NB4 (cell line): Measurements from ENCODE around the gene PAF1.

ENCODE experiments used
- DNase-seq: peaks from one replicate; pipeline ENCODE4 v3.0.0; 2010; ENCODE audit warnings: low read depth
- H3K4me3 ChIP-seq: one replicate; pipeline ENCODE4 v1.5.1; 2011; ENCODE audit warnings: mild to moderate bottlenecking, low read depth, low read length, moderate library complexity
- MYC ChIP-seq: IDR thresholded peaks from 2 replicates; pipeline ENCODE4 v1.6.1; 2011; ENCODE audit warnings: low read depth, low read length
- POLR2A ChIP-seq: IDR thresholded peaks from 2 replicates; pipeline ENCODE4 v1.6.1; 2011; ENCODE audit warnings: mild to moderate bottlenecking; ENCODE audit not compliant: insufficient read length; ENCODE audit errors: extremely low read depth
- TF ChIP-seq, protein P1 (sequence below): IDR thresholded peaks from one replicate; pipeline ENCODE4 v1.5.1; 2012; ENCODE audit warnings: low read depth, low read length
- TF ChIP-seq, protein P2 (sequence below): IDR thresholded peaks from 2 replicates; pipeline ENCODE4 v1.6.1; 2011; ENCODE audit warnings: low read depth, low read length

The PAF1 gene

DNA sequence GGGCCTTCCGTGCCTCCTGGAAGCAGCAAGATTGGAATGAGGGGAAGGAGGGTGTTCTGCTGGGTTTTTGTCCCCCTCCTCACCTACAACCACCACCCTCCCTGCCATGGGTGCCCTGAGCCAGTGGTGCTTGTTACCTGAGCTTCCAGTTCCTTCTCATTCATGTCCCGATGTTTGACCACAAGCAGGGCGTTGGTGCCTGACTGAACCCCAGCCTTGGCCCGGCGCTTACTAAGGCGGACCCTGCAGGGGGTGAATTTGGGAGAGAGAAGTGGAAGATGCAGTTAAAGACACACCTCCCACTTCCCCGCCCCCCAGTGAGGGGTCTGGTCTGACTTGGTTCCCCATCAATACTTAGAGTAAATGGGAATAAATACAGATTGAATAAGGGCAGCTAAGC lies 4.3 kb downstream of the PAF1 start:
- no peak overlapping the region for H3K4me3 ChIP-seq
- no peak for TF ChIP-seq MYC
- TF ChIP-seq, protein P1, sequence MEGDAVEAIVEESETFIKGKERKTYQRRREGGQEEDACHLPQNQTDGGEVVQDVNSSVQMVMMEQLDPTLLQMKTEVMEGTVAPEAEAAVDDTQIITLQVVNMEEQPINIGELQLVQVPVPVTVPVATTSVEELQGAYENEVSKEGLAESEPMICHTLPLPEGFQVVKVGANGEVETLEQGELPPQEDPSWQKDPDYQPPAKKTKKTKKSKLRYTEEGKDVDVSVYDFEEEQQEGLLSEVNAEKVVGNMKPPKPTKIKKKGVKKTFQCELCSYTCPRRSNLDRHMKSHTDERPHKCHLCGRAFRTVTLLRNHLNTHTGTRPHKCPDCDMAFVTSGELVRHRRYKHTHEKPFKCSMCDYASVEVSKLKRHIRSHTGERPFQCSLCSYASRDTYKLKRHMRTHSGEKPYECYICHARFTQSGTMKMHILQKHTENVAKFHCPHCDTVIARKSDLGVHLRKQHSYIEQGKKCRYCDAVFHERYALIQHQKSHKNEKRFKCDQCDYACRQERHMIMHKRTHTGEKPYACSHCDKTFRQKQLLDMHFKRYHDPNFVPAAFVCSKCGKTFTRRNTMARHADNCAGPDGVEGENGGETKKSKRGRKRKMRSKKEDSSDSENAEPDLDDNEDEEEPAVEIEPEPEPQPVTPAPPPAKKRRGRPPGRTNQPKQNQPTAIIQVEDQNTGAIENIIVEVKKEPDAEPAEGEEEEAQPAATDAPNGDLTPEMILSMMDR, result no peak
- TF ChIP-seq, protein P2, sequence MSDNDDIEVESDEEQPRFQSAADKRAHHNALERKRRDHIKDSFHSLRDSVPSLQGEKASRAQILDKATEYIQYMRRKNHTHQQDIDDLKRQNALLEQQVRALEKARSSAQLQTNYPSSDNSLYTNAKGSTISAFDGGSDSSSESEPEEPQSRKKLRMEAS, result no peak
- no peak for TF ChIP-seq POLR2A
- DNase-seq, result no peak

DNA sequence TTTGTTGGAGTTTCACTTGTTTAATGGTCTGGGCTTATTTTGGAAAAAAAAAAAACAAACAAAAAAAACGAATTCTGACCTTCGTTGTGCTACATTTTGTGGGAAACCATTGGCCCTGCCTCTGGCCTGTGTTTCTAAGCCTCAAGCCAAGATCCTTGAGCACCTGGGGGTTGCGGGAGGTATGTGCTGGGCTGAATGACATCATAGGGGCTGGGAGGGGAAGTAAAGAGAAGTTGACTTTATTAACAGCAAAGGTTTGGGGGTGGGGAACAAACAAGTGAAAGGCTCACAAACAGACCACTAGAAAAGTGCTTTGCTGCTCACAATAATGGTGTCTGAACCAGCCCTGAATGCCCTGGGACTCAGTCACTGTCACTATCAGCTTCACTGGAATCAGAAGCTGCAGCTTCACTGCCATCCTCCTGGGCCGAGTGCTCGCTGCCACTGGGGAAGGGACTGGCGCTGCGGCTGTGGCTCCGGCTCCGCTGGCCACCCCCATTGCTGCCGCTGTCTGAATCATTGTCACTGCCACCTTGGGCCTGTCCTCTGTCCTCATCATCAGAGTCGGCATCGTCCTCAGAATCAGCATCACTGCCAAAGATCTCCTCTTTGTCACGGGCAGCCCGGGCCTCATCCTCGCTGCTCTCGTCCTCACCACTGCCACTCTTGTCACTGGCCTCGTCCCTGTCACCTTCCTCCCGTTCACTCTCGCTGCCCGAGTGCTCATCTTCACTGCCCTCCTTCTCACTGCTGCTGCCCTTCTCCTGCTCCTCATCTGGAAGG lies 5.1 kb downstream of the PAF1 start:
- no peak for DNase-seq

DNA sequence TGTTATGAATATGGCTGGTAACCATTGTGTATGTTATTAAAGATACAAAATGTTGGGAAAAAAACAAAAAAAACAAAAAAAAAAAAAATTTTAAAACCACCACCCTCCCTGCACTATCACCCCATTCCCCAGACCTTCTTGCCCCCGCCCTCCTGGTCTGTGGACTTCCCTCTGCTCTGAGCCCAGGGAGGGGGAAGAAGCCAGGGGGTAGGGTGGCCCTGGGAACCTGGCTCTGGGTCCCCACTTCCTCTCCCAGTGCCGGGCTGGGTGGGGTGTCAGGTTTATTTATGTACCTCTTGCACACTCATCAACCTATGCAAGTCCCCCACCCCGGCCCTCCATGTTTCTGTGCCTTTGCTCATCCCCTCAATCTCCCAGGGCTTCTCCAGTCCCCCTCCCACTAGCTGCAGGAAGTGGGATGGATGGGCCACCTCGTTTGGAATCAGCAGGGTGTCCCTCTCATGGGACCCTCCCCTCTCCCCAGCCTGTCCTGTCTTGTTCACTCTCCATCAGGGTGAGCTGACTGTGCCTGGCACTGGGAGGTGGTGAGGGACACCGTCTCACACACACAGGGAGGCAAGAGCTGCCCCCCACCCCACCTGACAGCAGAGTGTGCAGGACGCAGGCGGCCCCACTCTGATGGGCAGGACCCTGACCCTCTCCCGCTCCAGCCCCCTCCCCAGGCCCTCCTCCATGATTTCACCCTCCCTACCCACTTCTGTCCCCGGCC lies 5.9 kb downstream of the PAF1 start:
- no peak for DNase-seq
- no peak overlapping the region for H3K4me3 ChIP-seq
- TF ChIP-seq, protein P1, result no peak
- no peak for TF ChIP-seq POLR2A

More for the DNA sequence above, 5.1 kb downstream of the PAF1 start:
- no peak overlapping the region for H3K4me3 ChIP-seq
- TF ChIP-seq, protein P2, result no peak
- no peak for TF ChIP-seq POLR2A
- TF ChIP-seq, protein P1, result no peak
- TF ChIP-seq MYC, result no peak

DNA sequence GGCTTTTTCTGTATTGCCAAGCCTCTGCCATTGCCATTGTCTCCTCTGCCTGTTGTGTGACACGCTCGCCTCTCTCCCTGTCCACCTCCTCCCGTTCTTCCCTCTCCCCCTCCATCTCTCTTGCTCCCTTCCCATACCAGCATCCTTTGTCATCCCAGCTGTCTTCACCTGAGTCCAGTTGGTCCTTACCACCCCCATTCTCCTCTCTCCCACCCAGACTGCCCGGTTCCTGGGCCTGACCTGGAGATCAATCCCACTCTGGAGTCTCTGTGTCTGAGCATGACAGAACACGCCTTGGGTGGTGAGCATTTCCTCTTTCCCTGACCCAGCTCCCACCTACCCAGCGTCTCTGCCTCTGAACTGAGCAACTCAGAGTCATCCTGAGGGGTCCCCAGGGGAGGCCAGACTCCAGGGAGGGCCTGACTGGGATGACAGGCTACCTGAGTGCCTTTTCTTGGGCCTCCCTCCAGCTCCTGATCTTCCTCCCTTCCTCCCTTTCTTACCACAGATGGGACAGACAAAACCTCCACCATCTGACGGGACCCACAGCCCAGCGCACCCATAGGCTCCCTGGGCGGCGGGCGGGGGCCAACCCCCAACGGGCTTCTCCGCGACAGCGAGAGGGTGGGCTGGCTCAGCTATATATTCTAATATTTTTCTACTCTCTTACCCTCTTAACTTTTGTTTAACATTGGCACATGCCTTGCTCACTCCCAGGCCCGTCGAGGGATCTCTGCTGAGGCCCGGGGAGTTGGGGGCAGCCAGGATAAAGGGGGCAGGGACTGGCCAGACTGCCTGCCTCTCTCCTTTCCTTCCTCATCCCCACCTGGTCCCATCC lies 7.7 kb downstream of the PAF1 start:
- TF ChIP-seq MYC (no peak), POLR2A (no peak)
- TF ChIP-seq, protein P1, result no peak
- TF ChIP-seq, protein P2, result no peak
- no peak overlapping the region for H3K4me3 ChIP-seq
- DNase-seq, result no peak

DNA sequence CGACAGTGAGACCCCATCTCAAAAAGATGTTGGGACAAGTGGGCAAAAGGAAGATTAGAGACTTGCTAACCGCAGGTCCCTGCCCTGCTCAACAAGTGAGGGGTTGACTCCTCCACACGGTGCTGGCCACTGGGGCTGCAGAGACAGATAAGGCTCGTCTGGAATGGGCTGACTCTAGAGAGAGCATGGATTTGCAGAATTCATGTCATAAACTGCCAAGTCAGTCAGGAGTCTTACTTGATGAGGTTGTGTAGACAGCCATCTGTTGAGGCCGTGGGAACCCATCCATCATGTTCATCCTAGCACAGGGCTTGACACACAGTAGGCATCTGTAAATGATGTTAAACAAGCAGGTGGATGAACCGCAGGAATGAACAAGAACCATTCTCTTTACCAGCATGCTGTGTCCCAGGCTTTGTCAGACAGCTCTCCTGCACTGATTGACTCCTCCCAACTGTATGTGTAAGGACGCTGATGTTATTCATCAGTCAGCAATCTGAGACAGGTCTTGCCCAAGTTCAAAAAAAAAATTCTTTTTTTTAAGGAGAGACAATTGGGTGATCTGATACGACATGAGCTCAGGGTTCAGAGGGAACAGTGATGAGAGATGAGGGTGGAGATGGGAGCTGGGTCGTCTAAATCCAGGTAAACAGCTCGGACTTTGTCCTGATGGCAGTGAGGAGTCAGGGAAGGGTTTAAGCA lies 8.8 kb downstream of the PAF1 start:
- H3K4me3 ChIP-seq, result no peak overlapping the region
- no peak for DNase-seq
- TF ChIP-seq, protein P1, result no peak
- TF ChIP-seq, protein P2, result no peak
- TF ChIP-seq POLR2A (no peak), MYC (no peak)
